B cell (primary cell): ENCODE data around the gene ABCG1. TPM values are rescaled to one million over a fixed set of nuclear protein-coding genes. Genes with fewer than 3 reads are reported as not detected.

ENCODE experiments used
- ATAC-seq: fragments of 200-7000 bp; cut with Tn5 transposase; one replicate; pipeline ENCODE4 v1.10.0; 2021; ENCODE audit warnings: low read depth, mild to moderate bottlenecking, moderate number of reproducible peaks, moderate library complexity
- CTCF ChIA-PET: fragments of 350-600 bp; sonication (Branson Sonifier 250); formaldehyde crosslinking; loops from one replicate; lab custom pipeline; 2021; ENCODE audit warnings: antibody characterized with exemption, inconsistent platforms; lab: Charles Lee
- POLR2A ChIA-PET: fragments of 350-600 bp; sonication (Branson Sonifier 250); formaldehyde crosslinking; loops from one replicate; lab custom pipeline; 2021; ENCODE audit warnings: antibody characterized with exemption; lab: Charles Lee
- DNase-seq: peaks from one replicate; pipeline ENCODE4 v3.0.0; 2013
- H2AFZ ChIP-seq: 2 replicates; pipeline ENCODE4 v1.6.1; 2012; ENCODE audit warnings: mild to moderate bottlenecking, low read depth, low read length; ENCODE audit not compliant: insufficient read depth, poor library complexity, severe bottlenecking
- H3K27ac ChIP-seq, 2 donors: 1 replicate in 1 of 2; 2 replicates in 1 of 2; pipeline ENCODE4 v1.5.1; 2012 to 2013; ENCODE audit warnings: low read length in 2 of 2, mild to moderate bottlenecking in 2 of 2, moderate library complexity in 1 of 2
- H3K27me3 ChIP-seq, 4 experiments: fragments of 200-600 bp in 1 of 4; sonication (generic) in 1 of 4; replicated peaks in 1 of 4; 1 replicate in 2 of 4; 2 replicates in 2 of 4; pipeline versions ENCODE4 v1.6.1 to v1.7.0; 2013 to 2016; ENCODE audit warnings: low read length in 3 of 4, mild to moderate bottlenecking in 2 of 4, mixed read lengths in 1 of 4, moderate library complexity in 1 of 4; ENCODE audit not compliant: insufficient read depth in 4 of 4, control insufficient read depth in 3 of 4; ENCODE audit errors: control extremely low read depth in 1 of 4
- H3K36me3 ChIP-seq, 2 experiments: replicated peaks in 1 of 2; 1 replicate in 1 of 2; 2 replicates in 1 of 2; pipeline versions ENCODE4 v1.6.1 to v1.7.1; 2013; ENCODE audit warnings: low read length in 1 of 2; ENCODE audit not compliant: insufficient read depth in 2 of 2, control insufficient read depth in 1 of 2; ENCODE audit errors: control extremely low read depth in 1 of 2, extremely low read depth in 1 of 2
- H3K4me1 ChIP-seq, 2 donors: fragments of 200-600 bp in 1 of 2; sonication (generic) in 1 of 2; 1 replicate in 1 of 2; 2 replicates in 1 of 2; pipeline versions ENCODE4 v1.5.1 to v1.6.1; 2013 to 2017; ENCODE audit warnings: low read length in 2 of 2; ENCODE audit not compliant: control insufficient read depth in 2 of 2, insufficient read depth in 2 of 2
- H3K4me2 ChIP-seq: replicated peaks from 2 replicates; pipeline ENCODE3; 2012; ENCODE audit warnings: mild to moderate bottlenecking, low read depth, low read length; ENCODE audit not compliant: poor library complexity, severe bottlenecking
- H3K4me3 ChIP-seq, 5 experiments: fragments of 200-600 bp in 1 of 5; sonication (generic) in 1 of 5; 1 replicate in 3 of 5; 2 replicates in 2 of 5; pipeline versions ENCODE4 v1.5.1 to v1.7.0; 2011 to 2016; ENCODE audit warnings: low read length in 4 of 5, mild to moderate bottlenecking in 4 of 5, low read depth in 2 of 5, control low read depth in 1 of 5, moderate library complexity in 1 of 5; ENCODE audit not compliant: insufficient read depth in 1 of 5; ENCODE audit errors: control extremely low read depth in 1 of 5, extremely low read depth in 1 of 5
- H3K79me2 ChIP-seq: fragments of 200-600 bp; sonication (generic); one replicate; pipeline ENCODE4 v1.6.0; 2016; ENCODE audit warnings: low read length; ENCODE audit not compliant: control insufficient read depth, insufficient read depth
- H3K9ac ChIP-seq: fragments of 200-600 bp; sonication (generic); 2 replicates; pipeline ENCODE4 v1.6.1; 2017; ENCODE audit warnings: mild to moderate bottlenecking, low read length, moderate library complexity
- H3K9me3 ChIP-seq, 3 donors: one replicate each; pipeline versions ENCODE4 v1.6.1 to v1.7.1; 2013; ENCODE audit warnings: low read length in 2 of 3; ENCODE audit not compliant: control insufficient read depth in 2 of 3, insufficient read depth in 1 of 3; ENCODE audit errors: control extremely low read depth in 1 of 3
- H4K20me1 ChIP-seq: 2 replicates; pipeline ENCODE4 v1.6.0; 2012; ENCODE audit warnings: mild to moderate bottlenecking, low read length; ENCODE audit not compliant: insufficient read depth, control insufficient read depth, poor library complexity, severe bottlenecking
- H3K27ac Mint-ChIP-seq: one replicate; pipeline ENCODE4 v1.8.0; 2021; ENCODE audit warnings: mixed read lengths
- H3K27me3 Mint-ChIP-seq: one replicate; pipeline ENCODE4 v1.8.0; 2021; ENCODE audit warnings: mixed read lengths
- H3K4me1 Mint-ChIP-seq: one replicate; pipeline ENCODE4 v1.8.0; 2021; ENCODE audit warnings: mixed read lengths
- H3K4me3 Mint-ChIP-seq: one replicate; pipeline ENCODE4 v1.8.0; 2021; ENCODE audit warnings: mixed read lengths
- H3K9me3 Mint-ChIP-seq: one replicate; pipeline ENCODE4 v1.8.0; 2022; ENCODE audit warnings: mixed read lengths; ENCODE audit not compliant: insufficient read depth
- CTCF ChIP-seq: fragments of 200-600 bp; IDR thresholded peaks from one replicate; pipeline ENCODE4 v1.8.0; 2022; ENCODE audit warnings: antibody characterized with exemption, mild to moderate bottlenecking
- EZH2 ChIP-seq: IDR thresholded peaks from 2 replicates; pipeline ENCODE4 v1.6.1; 2012; ENCODE audit warnings: borderline replicate concordance, low read depth, mild to moderate bottlenecking, moderate library complexity, low read length; ENCODE audit not compliant: insufficient read depth, poor library complexity, severe bottlenecking
- WGBS: methylation state at CpG from one replicate; pipeline ENCODE4 v1.1.5; 2013; ENCODE audit warnings: missing lambda C conversion rate; ENCODE audit not compliant: insufficient coverage; 5-methylcytosine and 5-hydroxymethylcytosine counted together
- intact Hi-C: fragments of 100-400 bp; cut with micrococcal nuclease; formaldehyde crosslinking; loops from one replicate; pipeline ENCODE4 v1.10.0; 2022
- polyA plus RNA-seq: library from polyadenylated mRNA; depleted of rRNA; stranded (reverse); fragments of >200 nt; gene quantifications from 2 replicates; pipeline ENCODE4 v1.2.3, GENCODE V29; 2012
- total RNA-seq, 2 donors: library from RNA; stranded (reverse); fragments of 120-200 nt in 1 of 2; gene quantifications; 1 replicate in 1 of 2; 2 replicates in 1 of 2; pipeline versions ENCODE4 v1.2.3 to v1.2.4, GENCODE V29; 2013 to 2022

The ABCG1 gene
- total and polyA plus RNA-seq, 2 donors (not counting 1 experiment from before 2014, with no cell fraction given), result 8.7 to 27.5 TPM

- peak overlapping the region; percentile 77 for H3K4me3 Mint-ChIP-seq
- H3K4me3 ChIP-seq, result no peak overlapping the region
- intact Hi-C loops, result loop anchor here (10.0 kb wide), 1 partner anchor 872 kb away; the partner anchor contains the start of gene MX2
- ChIA-PET CTCF (interaction anchor here (0.7 to 1.6 kb wide), 4 partner anchors 22 to 91 kb away, joined by 3 to 4 read pairs (median 4); no protein-coding TSS in a partner anchor), POLR2A (interaction anchor here (1.6 kb wide), 1 partner anchor 17 kb away, joined by 5 read pairs; no protein-coding TSS in a partner anchor)
- TF ChIP-seq EZH2 (no peak), CTCF (no peak)
- peaks cover 77% of the 10 kb centered on the region for H3K79me2 ChIP-seq
- DNase-seq (no peak), ATAC-seq (no peak)
- H2AFZ ChIP-seq, result no peak overlapping the region
- H3K27me3 Mint-ChIP-seq, result no peaks in the 10 kb centered on the region
- no peaks in the 10 kb centered on the region for H3K27me3 ChIP-seq
- peaks cover 48% of the 10 kb centered on the region for H4K20me1 ChIP-seq
- H3K4me1 ChIP-seq, result peaks cover 68 to 77% of the 10 kb centered on the region in 2 donors
- H3K9me3 ChIP-seq, result no peaks in the 10 kb centered on the region
- H3K36me3 ChIP-seq, result no peaks in the 10 kb centered on the region
- no peak overlapping the region for H3K27ac ChIP-seq
- H3K4me2 ChIP-seq, result peak overlapping the region; percentile 91
- no peaks in the 10 kb centered on the region for H3K9me3 Mint-ChIP-seq
- no peak overlapping the region for H3K9ac ChIP-seq
- peak overlapping the region; percentile 53 for H3K27ac Mint-ChIP-seq
- peaks cover 77% of the 10 kb centered on the region for H3K4me1 Mint-ChIP-seq
- WGBS, result 40% methylated on average over 1 of the region's 3 CpGs
Observed at GRCh38 chr21:42236693-42237092, 17.8 kb downstream of the ABCG1 start.

- H3K9me3 ChIP-seq, result no peaks in the 10 kb centered on the region
- H3K27ac ChIP-seq, result no peak overlapping the region
- ATAC-seq (no peak), DNase-seq (no peak)
- Mint-ChIP-seq H3K4me1 (peaks cover 76% of the 10 kb centered on the region), H3K27me3 (no peaks in the 10 kb centered on the region), H3K27ac (no peak overlapping the region), H3K4me3 (peak overlapping the region; percentile 77), H3K9me3 (no peaks in the 10 kb centered on the region)
- TF ChIP-seq CTCF (no peak), EZH2 (no peak)
- peaks cover 53% of the 10 kb centered on the region for H4K20me1 ChIP-seq
- no peaks in the 10 kb centered on the region for H3K36me3 ChIP-seq
- CTCF ChIA-PET, result interaction anchor here (0.7 to 3.2 kb wide), 4 partner anchors 23 to 92 kb away, joined by 3 to 30 read pairs (median 4); no protein-coding TSS in a partner anchor
- WGBS, result 93% methylated on average over 4 of the region's 5 CpGs
- H3K79me2 ChIP-seq, result peaks cover 76% of the 10 kb centered on the region
- POLR2A ChIA-PET, result interaction anchor here (1.6 kb wide), 1 partner anchor 17 kb away, joined by 5 read pairs; no protein-coding TSS in a partner anchor
- H3K9ac ChIP-seq, result no peak overlapping the region
- peaks cover 66 to 77% of the 10 kb centered on the region in 2 donors for H3K4me1 ChIP-seq
- H3K4me2 ChIP-seq, result peak overlapping the region; percentile 91
- intact Hi-C loops, result loop anchor here (10.0 kb wide), 1 partner anchor 872 kb away; the partner anchor contains the start of gene MX2
- no peak overlapping the region for H2AFZ ChIP-seq
- H3K27me3 ChIP-seq, result no peaks in the 10 kb centered on the region
- H3K4me3 ChIP-seq, result no peak overlapping the region
Observed at GRCh38 chr21:42237161-42237560, 18.2 kb downstream of the ABCG1 start.
